Measurements from ENCODE around the gene ASIC4. TPM values are rescaled to one million over a fixed set of nuclear protein-coding genes. Genes with fewer than 3 reads are reported as not detected.

Gene ASIC4
- polyA plus RNA-seq, 1 experiment, result not detected

DNA sequence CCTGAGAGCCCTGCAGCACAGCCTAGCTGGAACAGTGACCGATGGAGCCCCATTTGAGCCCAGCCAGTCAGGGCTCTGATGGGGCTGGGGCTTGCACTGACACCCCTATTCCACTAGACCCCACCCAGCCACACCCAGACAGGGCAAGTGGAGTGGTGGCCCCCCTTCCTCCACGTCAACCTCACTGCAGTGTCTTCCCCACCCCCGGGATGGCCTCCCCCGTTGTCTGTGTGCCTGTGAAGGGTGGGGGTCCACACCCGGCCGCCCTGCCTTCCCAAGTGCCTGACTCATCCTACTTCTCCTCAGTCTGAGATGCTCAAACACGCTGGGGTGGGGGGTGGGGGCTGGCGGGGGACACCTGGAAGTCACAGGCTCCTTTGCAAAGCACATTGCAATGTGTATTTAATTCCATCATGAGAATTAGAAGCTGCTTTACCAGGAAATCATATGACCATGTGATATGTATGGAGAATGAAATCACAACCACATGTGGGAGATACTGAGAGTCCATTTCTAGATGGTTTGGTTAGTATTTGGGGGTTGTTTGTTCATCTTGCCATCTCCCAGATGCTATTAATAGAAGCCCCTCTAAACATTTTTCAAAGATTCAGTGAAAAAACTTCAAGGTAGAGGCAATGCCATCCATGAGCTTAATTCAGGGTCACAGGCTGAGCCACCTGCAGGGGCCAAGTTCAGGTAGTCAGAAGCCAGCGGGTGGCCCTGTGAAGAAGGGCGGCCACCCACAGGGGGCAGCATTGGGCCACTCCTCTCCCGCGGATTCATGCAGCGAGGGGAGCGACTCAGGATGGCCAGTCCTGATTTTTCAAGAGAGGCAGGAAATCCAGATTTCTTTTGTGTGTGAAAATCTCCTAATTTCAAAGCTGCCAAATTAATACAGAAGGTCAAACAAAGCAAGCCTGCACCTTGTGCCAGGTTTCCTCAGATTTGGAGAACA, 38.3 kb upstream of the ASIC4 start:
- peak; percentile 93 for TF ChIP-seq CTCF (IDR thresholded peaks at IDR 0.05; ENCODE audit: low read depth, low read length)
- no peak for DNase-seq (ENCODE audit: low read depth, low spot score)
- CTCF ChIA-PET, result interaction anchor here (0.5 to 5.5 kb wide), 36 partner anchors 8 to 415 kb away, joined by 3 to 69 read pairs (median 6); partner anchors contain the start of genes ASIC4, GMPPA and IHH
- H3K9me3 ChIP-seq (ENCODE audit: control insufficient read depth, insufficient read depth, low read length), result no peaks in the 10 kb centered on the region; the same call in 1 of the 2 replicates
- POLR2A ChIA-PET, result no interaction called here
- no peak overlapping the region for H3K4me3 ChIP-seq (ENCODE audit: low read depth, low read length)
- peak overlapping the region; percentile 73 for H3K27ac ChIP-seq (ENCODE audit: low read depth, low read length)
- no peaks in the 10 kb centered on the region for H3K27me3 ChIP-seq (ENCODE audit: control insufficient read depth, insufficient read depth, low read length)

DNA sequence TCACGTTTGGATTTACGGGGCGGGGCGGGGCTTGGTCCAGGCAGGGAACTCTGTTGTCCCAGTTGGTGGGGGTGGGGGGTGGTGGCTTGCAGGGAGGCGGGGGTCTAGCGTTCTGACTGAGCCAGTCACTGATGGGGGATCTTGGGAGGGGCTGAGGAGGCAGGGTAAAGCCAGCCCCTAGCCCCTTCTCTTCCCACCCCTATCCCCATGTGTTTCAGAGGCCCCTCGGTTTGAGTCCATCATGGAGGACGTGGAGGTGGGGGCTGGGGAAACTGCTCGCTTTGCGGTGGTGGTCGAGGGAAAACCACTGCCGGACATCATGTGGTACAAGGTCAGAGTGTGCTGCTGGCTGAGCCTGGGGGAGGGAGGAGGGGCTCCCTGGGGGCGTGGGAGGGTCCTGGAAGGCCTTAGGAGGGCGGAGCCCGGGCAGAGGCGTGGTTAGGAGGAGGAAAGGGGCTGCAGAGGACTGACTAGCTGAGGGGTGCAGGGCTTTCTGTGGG, 37.6 kb upstream of the ASIC4 start:
- no peak for TF ChIP-seq CTCF (IDR thresholded peaks at IDR 0.05; ENCODE audit: low read depth, low read length)
- POLR2A ChIA-PET, result no interaction called here
- DNase-seq (ENCODE audit: low read depth, low spot score), result no peak
- Histone ChIP-seq H3K4me3 (ENCODE audit: low read depth, low read length) (no peak overlapping the region), H3K9me3 (ENCODE audit: control insufficient read depth, insufficient read depth, low read length) (no peaks in the 10 kb centered on the region; the same call in 1 of the 2 replicates), H3K27me3 (ENCODE audit: control insufficient read depth, insufficient read depth, low read length) (no peaks in the 10 kb centered on the region), H3K27ac (ENCODE audit: low read depth, low read length) (no peak overlapping the region)
- CTCF ChIA-PET, result interaction anchor here (0.6 to 5.5 kb wide), 31 partner anchors 9 to 416 kb away, joined by 3 to 69 read pairs (median 8); partner anchors contain the start of genes ASIC4, GMPPA and IHH

- ChIA-PET CTCF (interaction anchor here (0.7 to 5.5 kb wide), 8 partner anchors 13 to 98 kb away, joined by 3 to 69 read pairs (median 30); a partner anchor contains a TSS), POLR2A (no interaction called here)
- Histone ChIP-seq H3K27ac (ENCODE audit: low read depth, low read length) (no peak overlapping the region), H3K27me3 (ENCODE audit: control insufficient read depth, insufficient read depth, low read length) (no peaks in the 10 kb centered on the region), H3K9me3 (ENCODE audit: control insufficient read depth, insufficient read depth, low read length) (no peaks in the 10 kb centered on the region; the same call in 1 of the 2 replicates), H3K4me3 (ENCODE audit: low read depth, low read length) (no peak overlapping the region)
- DNase-seq (ENCODE audit: low read depth, low spot score), result no peak
- TF ChIP-seq CTCF (IDR thresholded peaks at IDR 0.05; ENCODE audit: low read depth, low read length), result no peak
These were observed 37.1 kb upstream of the ASIC4 start for GRCh38 chr2:219477179-219477578.

- Histone ChIP-seq H3K4me3 (ENCODE audit: low read depth, low read length) (no peak overlapping the region), H3K27me3 (ENCODE audit: control insufficient read depth, insufficient read depth, low read length) (no peaks in the 10 kb centered on the region), H3K9me3 (ENCODE audit: control insufficient read depth, insufficient read depth, low read length) (no peaks in the 10 kb centered on the region; the same call in 1 of the 2 replicates), H3K27ac (ENCODE audit: low read depth, low read length) (no peak overlapping the region)
- no peak for TF ChIP-seq CTCF (IDR thresholded peaks at IDR 0.05; ENCODE audit: low read depth, low read length)
- CTCF ChIA-PET, result interaction anchor here (1.3 to 5.5 kb wide), 6 partner anchors 17 to 82 kb away, joined by 3 to 69 read pairs (median 30); a partner anchor contains a TSS
- POLR2A ChIA-PET, result interaction anchor here (0.5 to 0.8 kb wide), 2 partner anchors 11 to 50 kb away, joined by 3 read pairs; no protein-coding TSS in a partner anchor
- no peak for DNase-seq (ENCODE audit: low read depth, low spot score)
These were observed 36.5 kb upstream of the ASIC4 start for GRCh38 chr2:219477815-219478214.

Data from AG04450 (cell line).